Mesothelial cell of epicardium (in vitro differentiated cells): ENCODE data around the gene SLC28A1. TPM values are rescaled to one million over a fixed set of nuclear protein-coding genes. Genes with fewer than 3 reads are reported as not detected.
A peak's percentile ranks its signal among the peaks of the same experiment; 100 is the strongest.

Source experiments
- DNase-seq, 2 experiments: peaks; one replicate each; pipeline ENCODE4 v3.0.0; 2021; ENCODE audit warnings: low spot score in 2 of 2; ENCODE audit not compliant: unreplicated experiment in 2 of 2
- H3K27ac Mint-ChIP-seq: 2 replicates; pipeline ENCODE4 v1.8.0; 2021; ENCODE audit warnings: mixed read lengths
- H3K27me3 Mint-ChIP-seq: 2 replicates; pipeline ENCODE4 v1.8.0; 2021; ENCODE audit warnings: low read depth, mixed read lengths
- H3K36me3 Mint-ChIP-seq: 2 replicates; pipeline ENCODE4 v1.8.0; 2021; ENCODE audit warnings: mixed read lengths
- H3K4me1 Mint-ChIP-seq: 2 replicates; pipeline ENCODE4 v1.8.0; 2021; ENCODE audit warnings: mixed read lengths
- H3K4me3 Mint-ChIP-seq: 2 replicates; pipeline ENCODE4 v1.8.0; 2021; ENCODE audit warnings: mild to moderate bottlenecking, moderate library complexity, mixed read lengths
- H3K9me3 Mint-ChIP-seq: 2 replicates; pipeline ENCODE4 v1.8.0; 2021; ENCODE audit warnings: mixed read lengths
- total RNA-seq: library from RNA; stranded (reverse); gene quantifications from 3 replicates; pipeline ENCODE4 v1.2.1, GENCODE V29; 2021
- TF ChIP-seq, protein P1 (sequence below): fragments of 200-600 bp; sonication (generic); IDR thresholded peaks from one replicate; pipeline ENCODE4 v1.5.0; 2021; ENCODE audit warnings: antibody characterized with exemption; ENCODE audit not compliant: unreplicated experiment

The SLC28A1 gene
- total RNA-seq, 1 donor from 2014 or later, result 0.20 TPM

DNA sequence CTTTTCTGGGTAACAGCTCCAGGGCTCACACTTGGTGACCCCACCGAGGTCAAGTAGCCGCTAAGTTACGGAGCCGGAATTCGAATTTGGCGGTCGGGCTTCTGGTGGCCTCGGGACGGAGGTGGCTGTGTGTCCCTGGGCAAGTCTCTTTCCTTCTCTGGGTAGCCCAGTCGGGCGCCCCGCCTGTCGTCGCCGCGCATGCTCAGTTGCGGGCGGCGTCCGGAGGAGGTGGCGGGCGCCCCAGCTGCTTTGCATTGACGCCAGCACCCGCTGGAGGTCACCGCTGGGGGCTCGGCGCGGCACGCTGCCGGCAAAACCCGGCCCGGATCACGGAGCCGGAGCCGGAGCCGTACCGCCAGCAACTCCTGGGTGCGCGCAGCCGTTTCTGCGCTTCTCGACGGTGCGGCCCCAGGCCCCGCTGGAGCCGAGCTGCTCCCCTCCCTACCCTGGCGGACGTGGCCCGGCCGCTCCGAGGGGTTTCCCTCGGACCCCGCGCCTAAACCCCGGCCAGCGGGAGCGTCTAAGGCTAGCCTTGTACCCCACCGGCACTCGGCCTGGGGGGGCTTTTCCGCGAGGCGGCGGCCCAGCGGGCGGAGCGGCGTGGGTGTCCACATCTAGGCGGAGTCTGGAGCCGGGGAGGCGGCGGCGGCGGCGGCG is 96.7 kb downstream of the SLC28A1 start:
- Mint-ChIP-seq H3K4me3 (peak overlapping the region; percentile 86), H3K27ac (peak overlapping the region; percentile 92), H3K9me3 (no peaks in the 10 kb centered on the region), H3K4me1 (peaks cover 28% of the 10 kb centered on the region), H3K36me3 (no peaks in the 10 kb centered on the region), H3K27me3 (peaks cover 21% of the 10 kb centered on the region)
- TF ChIP-seq, protein P1, sequence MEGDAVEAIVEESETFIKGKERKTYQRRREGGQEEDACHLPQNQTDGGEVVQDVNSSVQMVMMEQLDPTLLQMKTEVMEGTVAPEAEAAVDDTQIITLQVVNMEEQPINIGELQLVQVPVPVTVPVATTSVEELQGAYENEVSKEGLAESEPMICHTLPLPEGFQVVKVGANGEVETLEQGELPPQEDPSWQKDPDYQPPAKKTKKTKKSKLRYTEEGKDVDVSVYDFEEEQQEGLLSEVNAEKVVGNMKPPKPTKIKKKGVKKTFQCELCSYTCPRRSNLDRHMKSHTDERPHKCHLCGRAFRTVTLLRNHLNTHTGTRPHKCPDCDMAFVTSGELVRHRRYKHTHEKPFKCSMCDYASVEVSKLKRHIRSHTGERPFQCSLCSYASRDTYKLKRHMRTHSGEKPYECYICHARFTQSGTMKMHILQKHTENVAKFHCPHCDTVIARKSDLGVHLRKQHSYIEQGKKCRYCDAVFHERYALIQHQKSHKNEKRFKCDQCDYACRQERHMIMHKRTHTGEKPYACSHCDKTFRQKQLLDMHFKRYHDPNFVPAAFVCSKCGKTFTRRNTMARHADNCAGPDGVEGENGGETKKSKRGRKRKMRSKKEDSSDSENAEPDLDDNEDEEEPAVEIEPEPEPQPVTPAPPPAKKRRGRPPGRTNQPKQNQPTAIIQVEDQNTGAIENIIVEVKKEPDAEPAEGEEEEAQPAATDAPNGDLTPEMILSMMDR, result peak; percentile 40
- DNase-seq, result peak; percentile 88 to 96

DNA sequence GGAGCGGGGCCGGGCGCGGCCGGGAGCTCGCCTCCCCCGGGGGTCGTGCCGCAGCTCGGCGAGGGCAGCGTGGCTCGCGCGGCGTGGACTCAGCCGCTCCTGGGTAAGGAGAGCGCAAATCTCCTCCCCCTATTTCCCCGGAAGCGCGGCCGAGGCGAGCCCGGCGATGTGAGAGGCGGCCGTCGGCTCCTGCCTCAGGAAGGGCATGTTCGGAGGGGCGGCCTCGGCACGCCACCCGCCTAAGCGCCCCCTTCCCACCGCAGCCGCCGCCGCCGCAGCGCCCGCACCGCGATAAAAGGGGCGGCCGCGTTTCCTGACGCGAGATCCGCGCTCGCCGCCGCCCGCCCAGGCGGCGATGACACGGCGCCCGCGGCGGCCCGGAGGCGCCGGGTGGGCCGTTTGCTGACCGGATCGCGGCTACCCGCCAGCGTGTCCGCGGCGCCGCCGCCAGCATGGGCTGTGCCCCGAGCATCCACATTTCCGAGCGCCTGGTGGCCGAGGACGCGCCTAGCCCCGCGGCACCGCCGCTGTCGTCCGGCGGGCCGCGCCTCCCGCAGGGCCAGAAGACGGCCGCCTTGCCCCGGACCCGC is 97.3 kb downstream of the SLC28A1 start, which contains the start of gene PDE8A:
Gene PDE8A (plus strand): TSS at position 146 of the 590 bp plus-strand sequence. CDS start 307 bp downstream, at position 453.
- H3K27me3 Mint-ChIP-seq, result peaks cover 21% of the 10 kb centered on the region
- H3K4me1 Mint-ChIP-seq, result peaks cover 30% of the 10 kb centered on the region
- H3K36me3 Mint-ChIP-seq, result no peaks in the 10 kb centered on the region
- peak within 1 kb of the TSS; percentile 86 for H3K4me3 Mint-ChIP-seq
- DNase-seq, result peak in 1 of 2 experiments; percentile 61
- TF ChIP-seq, protein P1, result no peak
- no peaks in the 10 kb centered on the region for H3K9me3 Mint-ChIP-seq
- H3K27ac Mint-ChIP-seq, result peak within 1 kb of the TSS; percentile 97

DNA sequence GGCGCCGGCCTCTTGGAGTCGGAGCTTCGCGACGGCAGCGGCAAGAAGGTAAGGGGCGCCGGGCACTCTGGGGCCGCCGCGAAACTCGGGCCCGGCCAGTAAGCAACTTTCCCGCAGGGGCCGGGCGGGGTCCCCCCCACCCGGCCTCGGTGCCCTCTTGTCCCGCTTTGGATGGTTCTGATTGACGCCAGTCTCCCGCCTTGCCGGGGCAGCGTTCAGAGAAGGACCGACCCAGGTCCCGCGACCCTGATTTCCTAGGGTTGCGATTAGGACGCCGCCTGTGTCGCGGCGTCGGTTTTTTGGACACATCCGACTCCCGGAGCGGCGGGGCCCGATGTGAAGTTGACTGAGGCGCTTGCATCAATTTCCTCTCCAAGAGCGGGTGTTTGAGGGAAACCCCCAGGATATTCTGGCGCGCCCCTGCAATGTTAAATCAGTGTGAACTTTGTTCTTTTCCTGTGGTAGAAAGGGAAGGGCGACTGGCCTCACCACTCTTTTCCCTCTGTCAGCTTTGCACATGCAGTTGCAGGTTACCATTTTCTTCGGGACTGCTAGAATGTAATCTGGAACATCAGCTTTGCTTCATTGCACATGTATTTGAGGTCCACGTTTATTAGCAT is 97.9 kb downstream of the SLC28A1 start:
- Mint-ChIP-seq H3K27ac (peak overlapping the region; percentile 64), H3K4me3 (peak overlapping the region; percentile 82), H3K9me3 (no peaks in the 10 kb centered on the region), H3K27me3 (peaks cover 21% of the 10 kb centered on the region), H3K4me1 (peaks cover 31% of the 10 kb centered on the region), H3K36me3 (no peaks in the 10 kb centered on the region)
- TF ChIP-seq, protein P1, result no peak
- peak in 1 of 2 experiments; percentile 43 for DNase-seq

DNA sequence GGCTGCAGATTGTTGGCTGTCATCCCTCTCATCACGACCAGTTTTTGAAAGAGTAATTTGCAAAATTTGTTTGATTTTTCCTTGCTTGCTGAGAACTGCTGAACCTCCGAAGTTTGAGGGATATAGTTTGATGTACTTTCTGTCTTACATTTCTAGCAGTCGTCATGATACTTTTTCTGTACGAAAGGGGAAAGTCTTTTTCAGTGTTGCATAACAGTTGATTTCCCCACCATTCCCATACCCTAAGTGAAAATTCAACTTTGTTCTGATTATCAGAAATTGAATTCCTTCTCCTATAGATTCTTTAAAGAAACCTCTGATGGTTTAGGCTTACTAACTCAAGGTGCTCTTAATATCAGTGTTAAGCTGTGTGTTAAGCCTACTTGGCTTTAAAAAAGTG is 98.8 kb downstream of the SLC28A1 start:
- H3K4me1 Mint-ChIP-seq, result peaks cover 31% of the 10 kb centered on the region
- no peaks in the 10 kb centered on the region for H3K36me3 Mint-ChIP-seq
- H3K27ac Mint-ChIP-seq, result no peak overlapping the region
- TF ChIP-seq, protein P1, result no peak
- DNase-seq, result no peak
- H3K4me3 Mint-ChIP-seq, result peak overlapping the region; percentile 82
- no peaks in the 10 kb centered on the region for H3K9me3 Mint-ChIP-seq
- peaks cover 21% of the 10 kb centered on the region for H3K27me3 Mint-ChIP-seq

DNA sequence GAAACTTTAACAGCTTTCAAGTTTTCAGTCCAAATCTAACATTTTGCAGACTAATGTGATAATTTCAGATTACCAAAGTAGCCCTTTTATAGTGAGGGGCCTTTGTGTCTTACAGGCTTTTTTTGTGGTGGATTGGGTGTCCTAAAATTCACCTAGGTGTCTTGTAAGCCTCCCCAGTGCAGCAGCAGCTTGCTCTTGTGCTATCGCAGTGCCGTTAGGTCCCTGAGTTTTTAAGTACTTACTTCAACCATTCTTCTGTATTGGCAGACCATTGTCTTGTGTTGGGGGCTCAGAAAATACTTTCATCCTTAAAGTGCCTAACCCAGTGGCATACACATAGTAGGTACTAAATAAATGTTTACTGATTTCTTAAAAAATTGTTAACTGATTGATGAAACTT is 99.2 kb downstream of the SLC28A1 start:
- Mint-ChIP-seq H3K4me1 (peaks cover 31% of the 10 kb centered on the region), H3K36me3 (no peaks in the 10 kb centered on the region), H3K27ac (no peak overlapping the region), H3K4me3 (no peak overlapping the region), H3K27me3 (peaks cover 21% of the 10 kb centered on the region), H3K9me3 (no peaks in the 10 kb centered on the region)
- TF ChIP-seq, protein P1, result no peak
- DNase-seq, result no peak
